GM10248 (cell line): ENCODE results near the gene SH3RF3.

Source experiments
- CTCF ChIA-PET: fragments of 300-600 bp; sonication (Branson Sonifier 250); formaldehyde crosslinking; extraction: SDS; loops from one replicate; lab custom pipeline; 2021; ENCODE audit warnings: antibody characterized with exemption; lab: Yijun Ruan, JAX
- POLR2A ChIA-PET: fragments of 350-650 bp; sonication (Branson Sonifier 250); formaldehyde crosslinking; extraction: SDS; loops from one replicate; lab custom pipeline; 2020; ENCODE audit warnings: antibody characterized with exemption; lab: Yijun Ruan, JAX
- DNase-seq: peaks from one replicate; pipeline ENCODE4 v3.0.0; 2012; ENCODE audit errors: extremely low spot score
- CTCF ChIP-seq: IDR thresholded peaks from 2 replicates; pipeline ENCODE4 v1.5.1; 2012; ENCODE audit warnings: mild to moderate bottlenecking, low read depth; ENCODE audit errors: extremely low read depth, missing control alignments, control extremely low read depth

SH3RF3 gene

GRCh38 chr2:109270505-109271312 is 141.7 kb downstream of the SH3RF3 start:
- DNase-seq: no peak
- TF ChIP-seq CTCF: no peak
- ChIA-PET POLR2A (no interaction called here), CTCF (no interaction called here)

DNA sequence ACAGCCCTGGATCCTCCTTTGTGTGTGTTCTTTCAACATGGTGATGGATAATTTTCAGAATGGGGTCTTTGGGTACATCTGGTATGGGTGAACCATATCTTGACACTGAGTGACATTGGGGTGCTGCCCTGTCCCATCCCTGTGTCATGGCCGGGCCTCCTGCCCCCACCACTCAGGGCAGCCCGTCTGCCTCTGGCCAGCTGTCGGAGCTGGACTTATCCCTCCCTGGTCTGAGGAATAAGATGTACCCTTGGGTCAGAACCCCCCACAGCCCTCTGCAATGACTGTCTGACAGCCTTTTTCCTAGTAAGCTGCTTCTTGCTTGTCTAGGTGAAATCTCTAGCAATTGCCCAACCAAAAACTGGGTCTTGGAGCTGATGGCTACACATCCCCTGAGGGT is 142.9 kb downstream of the SH3RF3 start:
- ChIA-PET POLR2A (no interaction called here), CTCF (no interaction called here)
- no peak for DNase-seq
- no peak for TF ChIP-seq CTCF

GRCh38 chr2:109272461-109272860 is 143.5 kb downstream of the SH3RF3 start:
- ChIA-PET POLR2A (no interaction called here), CTCF (interaction anchor here (0.6 kb wide), 1 partner anchor 17 kb away, joined by 3 read pairs; no protein-coding TSS in a partner anchor)
- DNase-seq: no peak
- TF ChIP-seq CTCF: no peak

- no peak for DNase-seq
- CTCF ChIA-PET: no interaction called here
- POLR2A ChIA-PET: no interaction called here
- no peak for TF ChIP-seq CTCF
Measured at GRCh38 chr2:109275120-109276012, 146.4 kb downstream of the SH3RF3 start.

GRCh38 chr2:109277406-109277805 is 148.4 kb downstream of the SH3RF3 start:
- ChIA-PET POLR2A (no interaction called here), CTCF (no interaction called here)
- TF ChIP-seq CTCF: no peak
- DNase-seq: no peak

DNA sequence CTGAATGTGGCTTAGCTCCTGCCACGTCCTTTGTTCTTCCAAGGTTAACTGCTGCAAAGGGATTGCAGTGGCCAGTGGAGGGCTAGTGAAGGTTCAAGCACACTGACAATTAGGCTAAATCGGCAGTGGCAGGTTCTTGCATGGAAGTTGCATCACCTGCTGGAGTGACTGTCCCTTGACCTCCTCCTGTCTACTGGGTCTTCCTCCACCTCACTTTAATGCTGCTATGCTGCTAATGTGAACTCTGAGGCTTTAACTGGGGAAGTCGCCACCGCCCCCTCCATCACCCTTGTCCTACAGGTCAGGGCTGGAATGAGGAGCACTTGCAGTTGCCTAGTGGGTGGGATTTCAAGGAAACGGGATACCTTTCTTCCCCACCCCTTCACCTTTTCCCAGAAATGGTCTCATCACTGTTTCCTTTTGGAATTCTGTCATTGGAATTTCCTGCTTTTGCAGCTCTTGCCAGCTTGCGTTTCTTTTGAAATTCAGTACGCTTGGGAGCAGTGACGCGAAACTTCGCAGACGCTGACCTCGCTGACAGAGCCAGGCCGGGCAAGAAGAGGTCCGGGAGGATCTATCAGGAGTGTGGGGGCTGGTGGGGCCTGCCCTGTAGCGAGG is 150.3 kb downstream of the SH3RF3 start:
- TF ChIP-seq CTCF: no peak
- DNase-seq: no peak
- ChIA-PET CTCF (no interaction called here), POLR2A (no interaction called here)
